Endothelial cell of umbilical vein (primary cell): Measurements from ENCODE around the gene CDK19. TPM values are rescaled to one million over a fixed set of nuclear protein-coding genes. Genes with fewer than 3 reads are reported as not detected.

ENCODE experiments used
- BruUV-seq: library from RNA; stranded (reverse); fragments of 400-500 nt; replicated peaks from 2 replicates; lab custom pipeline; 2021; lab: Mats Ljungman, UMichigan
- CTCF ChIA-PET: fragments of 300-600, 350-600 bp; sonication (Branson Sonifier 250); formaldehyde crosslinking; loops from one replicate; lab custom pipeline; 2021; ENCODE audit warnings: antibody characterized with exemption, inconsistent platforms; lab: Charles Lee
- POLR2A ChIA-PET: fragments of 300-600, 350-600 bp; sonication (Branson Sonifier 250); formaldehyde crosslinking; loops from one replicate; lab custom pipeline; 2021; ENCODE audit warnings: antibody characterized with exemption, inconsistent platforms; lab: Charles Lee
- DNase-seq: peaks from one replicate; pipeline ENCODE4 v3.0.0-alpha.2; 2011; ENCODE audit warnings: low read depth, low spot score
- FAIRE-seq: peaks from 2 replicates; lab custom pipeline; 2011; peaks lifted over from hg19 to GRCh38; lab: Jason Lieb, UNC
- H2AFZ ChIP-seq: 2 replicates; pipeline ENCODE4 v1.6.0; 2012; ENCODE audit warnings: low read depth, low read length, control low read depth, inconsistent platforms
- H3K27ac ChIP-seq: 2 replicates; pipeline ENCODE4 v1.5.1; 2011; ENCODE audit warnings: low read depth, mild to moderate bottlenecking, control low read depth, low read length, moderate library complexity; ENCODE audit not compliant: insufficient read depth
- H3K27me3 ChIP-seq, 2 experiments: 2 replicates each; pipeline versions ENCODE4 v1.6.0 to v1.6.1; 2011; ENCODE audit warnings: low read length in 2 of 2, mixed read lengths in 1 of 2; ENCODE audit not compliant: control insufficient read depth in 2 of 2, insufficient read depth in 2 of 2
- H3K36me3 ChIP-seq, 2 experiments: 2 replicates in 1 of 2; 3 replicates in 1 of 2; pipeline ENCODE4 v1.5.1; 2011; ENCODE audit warnings: low read length in 2 of 2, mild to moderate bottlenecking in 1 of 2, moderate library complexity in 1 of 2; ENCODE audit not compliant: control insufficient read depth in 2 of 2, insufficient read depth in 2 of 2; ENCODE audit errors: extremely low read depth in 1 of 2
- H3K4me1 ChIP-seq: 3 replicates; pipeline ENCODE4 v1.5.1; 2011; ENCODE audit warnings: mild to moderate bottlenecking, low read length; ENCODE audit not compliant: control insufficient read depth, insufficient read depth; ENCODE audit errors: extremely low read depth
- H3K4me2 ChIP-seq: 2 replicates; pipeline ENCODE4 v1.6.1; 2011; ENCODE audit warnings: low read length, control low read depth, mixed read lengths; ENCODE audit not compliant: insufficient read depth
- H3K4me3 ChIP-seq, 3 experiments: fragments of 200-600 bp in 1 of 3; sonication (generic), shearing (Covaris generic) in 1 of 3; replicated peaks in 1 of 3; 2 replicates each; pipeline ENCODE4 v1.5.1; 2011 to 2016; ENCODE audit warnings: control low read depth in 3 of 3, low read length in 3 of 3, mild to moderate bottlenecking in 2 of 3, inconsistent platforms in 1 of 3, low read depth in 1 of 3, moderate library complexity in 1 of 3; ENCODE audit not compliant: insufficient read depth in 1 of 3
- H3K79me2 ChIP-seq: 2 replicates; pipeline ENCODE4 v1.6.0; 2012; ENCODE audit warnings: low read length, inconsistent platforms; ENCODE audit not compliant: control insufficient read depth, insufficient read depth
- H3K9ac ChIP-seq: replicated peaks from 2 replicates; pipeline ENCODE3; 2011; ENCODE audit warnings: low read length, control low read depth; ENCODE audit not compliant: insufficient read depth; ENCODE audit errors: extremely low read depth
- H3K9me1 ChIP-seq: replicated peaks from 3 replicates; pipeline ENCODE4 v1.6.0; 2011; ENCODE audit warnings: mild to moderate bottlenecking, low read length; ENCODE audit not compliant: control insufficient read depth, insufficient read depth; ENCODE audit errors: extremely low read depth
- H3K9me3 ChIP-seq: replicated peaks from 2 replicates; pipeline ENCODE4 v1.5.1; 2012; ENCODE audit warnings: low read length, inconsistent platforms; ENCODE audit not compliant: control insufficient read depth, insufficient read depth
- H4K20me1 ChIP-seq: replicated peaks from 2 replicates; pipeline ENCODE3; 2011; ENCODE audit warnings: mild to moderate bottlenecking, low read length; ENCODE audit not compliant: control insufficient read depth, insufficient read depth; ENCODE audit errors: extremely low read depth
- CTCF ChIP-seq, 2 donors: IDR thresholded peaks; 1 replicate in 1 of 2; 2 replicates in 1 of 2; pipeline ENCODE4 v1.5.1; 2011; ENCODE audit warnings: low read length in 2 of 2, mild to moderate bottlenecking in 2 of 2, moderate library complexity in 2 of 2, control low read depth in 1 of 2, inconsistent platforms in 1 of 2, low read depth in 1 of 2; ENCODE audit not compliant: insufficient read depth in 1 of 2; ENCODE audit errors: extremely low read depth in 1 of 2
- EZH2 ChIP-seq: IDR thresholded peaks from 2 replicates; pipeline ENCODE4 v1.6.1; 2012; ENCODE audit warnings: borderline replicate concordance, low read depth, mild to moderate bottlenecking, moderate library complexity, low read length, inconsistent platforms; ENCODE audit not compliant: severe bottlenecking
- FOS ChIP-seq: IDR thresholded peaks from 2 replicates; pipeline ENCODE4 v1.6.1; 2011; ENCODE audit warnings: mild to moderate bottlenecking, low read length, moderate library complexity, borderline replicate concordance; ENCODE audit not compliant: insufficient read depth
- GATA2 ChIP-seq: IDR thresholded peaks from 2 replicates; pipeline ENCODE4 v1.7.0; 2011; ENCODE audit warnings: low read depth, mild to moderate bottlenecking, moderate library complexity, mixed read lengths, low read length; ENCODE audit not compliant: insufficient read length, insufficient read depth
- JUN ChIP-seq: IDR thresholded peaks from 2 replicates; pipeline ENCODE4 v1.6.1; 2011; ENCODE audit warnings: borderline replicate concordance, low read depth; ENCODE audit not compliant: insufficient read length, insufficient read depth
- MYC ChIP-seq: IDR thresholded peaks from one replicate; pipeline ENCODE4 v1.6.1; 2011; ENCODE audit warnings: mild to moderate bottlenecking, low read depth, low read length
- POLR2A ChIP-seq: IDR thresholded peaks from 2 replicates; pipeline ENCODE4 v1.6.1; 2012; ENCODE audit warnings: low read depth, mild to moderate bottlenecking, control low read depth, low read length
- POLR2AphosphoS5 ChIP-seq: IDR thresholded peaks from 2 replicates; pipeline ENCODE4 v1.6.1; 2012; ENCODE audit warnings: low read depth, mild to moderate bottlenecking, control low read depth, low read length, moderate library complexity; ENCODE audit not compliant: insufficient read depth
- dilution Hi-C: fragments of 300-500 bp; cut with MboI; formaldehyde crosslinking; loops from one replicate; pipeline ENCODE4 v1.15.0; 2019; ENCODE audit warnings: low sequenced_read_pairs; ENCODE audit not compliant: extremely low pct_ligation_motif_present
- intact Hi-C: fragments of 100-400 bp; cut with micrococcal nuclease; formaldehyde crosslinking; loops from one replicate; pipeline ENCODE4 v1.10.0; 2022
- polyA plus RNA-seq, 4 experiments: library from polyadenylated mRNA; depleted of rRNA in 3 of 4; stranded (reverse) in 3 of 4; unstranded in 1 of 4; fragments of >200 nt; gene quantifications; 2 replicates each; pipeline versions ENCODE4 v1.2.1 to v1.2.3, GENCODE V29; 2011 to 2012; ENCODE audit warnings: missing spikeins in 1 of 4
- total RNA-seq: library from RNA; stranded (reverse); gene quantifications from 2 replicates; pipeline ENCODE4 v1.2.3, GENCODE V29; 2021
- TF ChIP-seq, protein P1 (sequence below): IDR thresholded peaks from 2 replicates; pipeline ENCODE4 v1.6.1; 2011; ENCODE audit not compliant: insufficient read depth, insufficient read length

Gene CDK19
- total and polyA plus RNA-seq, 2 donors (not counting 3 experiments of a cell fraction or from before 2014, with no cell fraction given), result 4.6 to 12.1 TPM

DNA sequence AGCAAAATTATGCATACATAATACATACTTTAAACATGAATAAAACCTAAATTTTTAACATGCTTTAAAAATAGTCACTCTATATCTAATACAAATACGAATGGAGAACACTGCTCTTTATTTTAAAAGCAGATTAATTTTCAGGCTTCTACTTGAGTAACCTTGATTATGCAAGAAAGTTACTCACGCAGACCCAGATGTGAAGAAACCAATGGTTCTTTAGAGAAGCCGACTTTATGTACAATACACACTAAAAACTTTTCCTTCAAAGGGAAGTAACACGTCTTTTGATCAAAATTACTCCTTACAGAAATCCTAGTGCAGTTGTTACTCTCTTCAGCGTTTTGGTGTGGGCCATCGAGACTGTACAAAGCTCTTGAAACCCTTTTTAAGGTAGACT lies 201.9 kb downstream of the CDK19 start:
- no TSS peak for BruUV-seq
- no peak overlapping the region for H3K27ac ChIP-seq
- dilution Hi-C loops, result no loop called here
- H3K27me3 ChIP-seq, result no peaks in the 10 kb centered on the region
- CTCF ChIA-PET, result no interaction called here
- DNase-seq, result no peak
- H3K4me1 ChIP-seq, result no peaks in the 10 kb centered on the region
- no peaks in the 10 kb centered on the region for H3K79me2 ChIP-seq
- no peak overlapping the region for H3K9ac ChIP-seq
- H2AFZ ChIP-seq, result no peak overlapping the region
- no peaks in the 10 kb centered on the region for H3K9me1 ChIP-seq
- no peaks in the 10 kb centered on the region for H4K20me1 ChIP-seq
- H3K36me3 ChIP-seq, result no peaks in the 10 kb centered on the region
- intact Hi-C loops, result no loop called here
- H3K4me3 ChIP-seq, result no peak overlapping the region
- H3K9me3 ChIP-seq, result no peaks in the 10 kb centered on the region
- no peak for FAIRE-seq
- H3K4me2 ChIP-seq, result no peak overlapping the region
- POLR2A ChIA-PET, result no interaction called here
- TF ChIP-seq EZH2 (no peak), MYC (no peak), FOS (no peak), GATA2 (no peak), CTCF (IDR thresholded peaks at IDR 0.05; ENCODE audit: extremely low read depth in 1 of 2, insufficient read depth in 1 of 2, low read depth in 1 of 2, low read length in 2 of 2) (no peak), JUN (no peak), POLR2A (no peak), POLR2AphosphoS5 (no peak)
- TF ChIP-seq, protein P1, sequence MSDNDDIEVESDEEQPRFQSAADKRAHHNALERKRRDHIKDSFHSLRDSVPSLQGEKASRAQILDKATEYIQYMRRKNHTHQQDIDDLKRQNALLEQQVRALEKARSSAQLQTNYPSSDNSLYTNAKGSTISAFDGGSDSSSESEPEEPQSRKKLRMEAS, result no peak
